ENCODE data around the gene PTPN2. TPM values are rescaled to one million over a fixed set of nuclear protein-coding genes. Genes with fewer than 3 reads are reported as not detected.

Gene PTPN2
- total RNA-seq, 4 donors from 2014 or later: 33.7 to 60.5 (median 38.0) TPM

DNA sequence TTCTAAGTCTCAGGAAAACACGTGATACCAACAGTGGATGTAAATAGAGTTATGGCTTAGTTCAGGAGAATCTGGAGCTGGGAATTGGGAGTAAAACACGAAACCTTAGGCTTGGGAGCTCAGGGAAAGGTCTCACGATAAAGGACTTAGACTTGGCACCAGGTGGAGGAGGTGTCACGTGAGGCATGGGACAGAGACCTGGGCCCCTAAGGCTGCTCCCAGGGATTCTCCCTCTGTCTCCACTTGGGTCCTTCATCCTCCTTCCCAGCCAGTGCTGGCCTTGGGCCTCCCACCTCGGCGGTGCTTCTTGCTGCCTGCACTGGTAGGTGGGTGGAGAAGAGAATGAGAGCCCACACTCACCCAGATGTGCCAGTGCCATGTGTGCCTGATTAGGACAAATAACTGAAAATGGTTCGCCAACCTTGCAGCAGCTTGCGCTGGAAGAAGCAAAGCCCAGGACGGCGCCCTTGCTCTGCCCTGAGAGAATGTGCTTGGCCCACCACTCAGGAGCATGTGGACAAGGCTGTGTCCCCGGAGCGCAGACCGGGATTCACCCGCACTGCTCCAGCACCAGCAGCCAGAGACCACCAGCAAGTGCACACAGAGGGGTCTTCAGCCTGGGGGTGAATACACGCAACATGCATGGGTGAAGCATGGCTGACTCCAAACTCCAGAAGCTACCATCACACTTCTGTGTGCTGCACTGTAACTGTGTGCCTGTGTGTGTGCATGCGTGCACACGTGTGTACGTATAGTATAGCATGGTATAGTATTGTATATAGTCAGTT lies 133.1 kb downstream of the PTPN2 start:
- TF ChIP-seq CTCF (IDR thresholded peaks at IDR 0.05; ENCODE audit: low read depth): no peak

GRCh38 chr18:12750076-12750714 lies 133.8 kb downstream of the PTPN2 start:
- no peak for TF ChIP-seq CTCF (IDR thresholded peaks at IDR 0.05; ENCODE audit: low read depth)

DNA sequence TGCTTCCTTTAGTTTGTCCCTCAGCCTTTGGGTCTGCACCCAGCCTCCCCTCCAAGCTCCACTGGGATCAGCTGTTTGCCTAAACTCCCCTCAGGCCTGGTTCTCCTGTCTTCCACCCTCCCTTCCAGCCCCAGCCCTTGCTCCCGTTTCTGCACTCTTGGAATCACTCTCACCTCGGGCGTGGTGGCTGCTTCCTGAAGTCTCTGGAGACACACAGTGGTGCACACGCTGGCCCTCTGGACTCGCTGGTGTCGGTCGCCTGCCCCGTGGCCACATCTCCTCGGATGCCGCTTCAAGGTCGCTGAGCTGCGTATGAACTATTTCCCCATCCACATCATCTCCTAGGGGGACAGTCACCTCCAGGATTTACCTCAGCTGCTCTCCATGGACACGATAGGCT lies 134.9 kb downstream of the PTPN2 start:
- no peak for TF ChIP-seq CTCF (IDR thresholded peaks at IDR 0.05; ENCODE audit: low read depth)

GRCh38 chr18:12748671-12749070 lies 135.4 kb downstream of the PTPN2 start:
- no peak for TF ChIP-seq CTCF (IDR thresholded peaks at IDR 0.05; ENCODE audit: low read depth)

DNA sequence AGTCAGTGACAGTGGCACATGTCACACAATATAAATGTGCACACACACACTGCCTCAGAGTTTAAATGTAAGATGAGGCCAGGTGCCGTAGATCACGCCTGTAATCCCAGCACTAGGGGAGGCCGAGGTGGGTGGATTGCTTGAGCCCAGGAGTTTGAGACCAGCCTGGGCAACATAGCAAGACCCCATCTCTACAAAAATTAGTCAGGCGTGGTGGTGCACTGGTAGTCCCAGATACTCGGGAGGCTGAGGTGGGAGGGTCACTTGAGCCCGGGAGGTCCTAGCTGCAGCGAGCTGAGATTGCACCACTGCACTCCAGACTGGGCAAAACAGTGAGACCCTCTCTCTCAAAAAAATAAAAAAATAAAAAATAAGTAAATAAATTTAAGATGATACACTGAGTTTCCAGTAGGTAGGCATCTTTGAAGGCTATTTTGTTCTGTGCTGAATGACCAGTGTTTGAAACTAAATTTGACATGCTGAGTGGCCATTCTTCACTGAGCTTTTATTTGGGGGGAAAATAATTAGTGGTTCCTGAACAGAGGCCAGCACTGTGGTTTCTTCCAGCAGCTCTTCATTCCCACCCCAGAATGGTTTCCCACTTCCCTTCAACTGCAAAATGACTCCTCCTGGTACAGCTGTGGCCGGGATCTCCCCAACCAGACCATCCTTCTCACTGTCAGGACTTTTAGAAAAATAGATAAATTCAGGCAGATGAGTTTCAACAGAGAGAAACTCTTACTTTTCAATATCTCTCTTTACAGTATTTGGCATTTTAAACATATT lies 136.3 kb downstream of the PTPN2 start:
- no peak for TF ChIP-seq CTCF (IDR thresholded peaks at IDR 0.05; ENCODE audit: low read depth)

DNA sequence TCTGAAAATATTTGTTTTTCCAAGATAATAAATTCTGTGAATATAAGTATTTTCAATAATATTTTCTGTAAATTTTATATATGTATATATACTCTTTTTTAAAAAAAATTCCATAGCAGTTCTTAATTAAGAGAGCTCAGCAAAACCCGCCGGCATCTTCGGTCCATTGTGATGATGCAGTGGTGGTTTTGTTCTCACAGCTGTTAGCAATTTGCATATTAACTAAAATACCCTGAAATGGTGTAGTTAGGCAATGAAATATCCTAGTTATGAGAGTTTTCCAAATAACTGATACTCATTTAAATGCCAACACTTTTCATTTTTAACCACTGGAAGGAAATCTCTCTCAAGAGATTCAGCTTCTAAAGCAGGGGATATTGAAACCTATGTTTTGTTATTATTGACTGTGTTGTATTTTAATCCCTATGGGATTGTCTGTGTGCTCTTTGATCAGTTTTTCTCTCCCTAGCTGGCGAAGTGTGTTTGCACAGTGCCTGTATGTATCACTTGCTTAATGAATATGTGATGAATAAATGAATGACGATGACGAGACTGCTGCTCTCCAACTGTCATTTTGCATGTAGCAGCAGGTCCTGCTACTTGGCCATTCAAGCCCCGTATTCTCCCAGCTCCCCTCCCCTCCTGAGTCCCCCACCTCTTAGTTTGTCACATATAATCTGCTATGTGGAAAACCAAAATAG lies 138.8 kb downstream of the PTPN2 start:
- TF ChIP-seq CTCF (IDR thresholded peaks at IDR 0.05; ENCODE audit: low read depth): no peak

Data from subcutaneous adipose tissue (tissue), 4 donors.